Measurements from ENCODE around the gene CPB2. TPM values are rescaled to one million over a fixed set of nuclear protein-coding genes. Genes with fewer than 3 reads are reported as not detected.

CPB2 gene
- total and polyA plus RNA-seq, 9 of the 15 experiments (the other 6 are each of a cell fraction or from before 2014, with no cell fraction given): 0.03 to 0.16 (median 0.07) TPM; not detected in 6

GRCh38 chr13:46041419-46041839, 63.4 kb downstream of the CPB2 start:
- Histone ChIP-seq H3K79me2 (ENCODE audit: control insufficient read depth, insufficient read depth, low read length) (peaks cover 10% of the 10 kb centered on the region; the same call in 2 of the 3 replicates), H3K4me2 (ENCODE audit: insufficient read depth, low read length) (no peak overlapping the region), H3K27me3 (ENCODE audit: control insufficient read depth in 2 of 2, insufficient read depth in 2 of 2, low read length in 2 of 2) (no peaks in the 10 kb centered on the region), H2AFZ (ENCODE audit: low read depth, low read length) (no peak overlapping the region), H3K4me3 (no peak overlapping the region), H3K9me1 (ENCODE audit: control insufficient read depth, insufficient read depth, low read length) (no peaks in the 10 kb centered on the region), H3K4me1 (replicated peaks in 1 of 2; ENCODE audit: control insufficient read depth in 2 of 2, insufficient read depth in 2 of 2, low read length in 2 of 2) (no peaks in the 10 kb centered on the region), H3K9ac (ENCODE audit: insufficient read depth in 1 of 2, low read depth in 2 of 2, low read length in 2 of 2) (no peak overlapping the region), H4K20me1 (replicated peaks; ENCODE audit: control insufficient read depth, insufficient read depth, low read length) (no peaks in the 10 kb centered on the region), H3K27ac (ENCODE audit: extremely low read depth, low read depth, low read length) (no peak overlapping the region), H3K36me3 (ENCODE audit: control insufficient read depth, insufficient read depth, low read length) (peaks cover 28% of the 10 kb centered on the region), H3K9me3 (replicated peaks; ENCODE audit: control insufficient read depth, insufficient read depth, low read depth, low read length) (no peaks in the 10 kb centered on the region)
- CTCF ChIA-PET (ENCODE audit: low intra/inter-chr PET ratio): no interaction called here
- POLR2A ChIA-PET: no interaction called here
- 98% methylated on average over 4 of the region's 4 CpGs for WGBS (ENCODE audit: insufficient coverage, low coverage, missing lambda C conversion rate)
- in situ Hi-C loops (cut with MboI) (no loop called here), intact Hi-C loops (cut with micrococcal nuclease) (no loop called here)
- DNase-seq (ENCODE audit: extremely low read depth in 1 of 4, low spot score in 3 of 4) (no peak), FAIRE-seq (no peak), ATAC-seq (no peak)
- no TSS peak for BruUV-seq (replicated peaks)
- no peak for TF ChIP-seq TOE1 (IDR thresholded peaks at IDR 0.05; ENCODE audit: borderline replicate concordance)
- TF ChIP-seq TOE1 (CRISPR knock-in tag; IDR thresholded peaks at IDR 0.05; ENCODE audit: borderline replicate concordance, low read depth): no peak
- no peak for TF ChIP-seq ETV5 (CRISPR knock-in tag; IDR thresholded peaks at IDR 0.05; ENCODE audit: low read depth)
- TF ChIP-seq NELFE (IDR thresholded peaks at IDR 0.05; ENCODE audit: insufficient read depth, insufficient read length): no peak
- no peak for TF ChIP-seq U2AF1 (optimal IDR thresholded peaks at IDR 0.05; ENCODE audit: low read depth, low read length)
- no peak for TF ChIP-seq ZBTB33 (CRISPR knock-in tag; IDR thresholded peaks at IDR 0.05)
- no peak for TF ChIP-seq CEBPG (CRISPR knock-in tag; IDR thresholded peaks at IDR 0.05)
- no peak for TF ChIP-seq CEBPG (tag; conservative IDR thresholded peaks at IDR 0.05 in 1 of 2, IDR thresholded peaks at IDR 0.05 in 1 of 2)
